Effector memory CD8-positive, alpha-beta T cell (primary cell): ENCODE results near the gene TEN1.
A peak's percentile ranks its signal among the peaks of the same experiment; 100 is the strongest.

Experiments
- ATAC-seq: fragments of 150-1000 bp; cut with Tn5 transposase; replicated peaks from 2 replicates; pipeline ENCODE4 v1.10.0; 2021; ENCODE audit warnings: mild to moderate bottlenecking, moderate library complexity
- DNase-seq, 3 experiments: peaks; one replicate each; pipeline ENCODE4 v3.0.0; 2021
- H3K27ac Mint-ChIP-seq, 2 donors: one replicate each; pipeline ENCODE4 v1.8.0; 2022; ENCODE audit warnings: mild to moderate bottlenecking in 2 of 2, mixed read lengths in 2 of 2, moderate library complexity in 2 of 2
- H3K27me3 Mint-ChIP-seq, 2 donors: one replicate each; pipeline ENCODE4 v1.8.0; 2022; ENCODE audit warnings: mixed read lengths in 2 of 2
- H3K36me3 Mint-ChIP-seq: one replicate; pipeline ENCODE4 v1.8.0; 2022; ENCODE audit warnings: mild to moderate bottlenecking, moderate library complexity, mixed read lengths; ENCODE audit not compliant: insufficient read depth
- H3K4me1 Mint-ChIP-seq, 2 donors: one replicate each; pipeline ENCODE4 v1.8.0; 2022; ENCODE audit warnings: low read depth in 2 of 2, mixed read lengths in 2 of 2
- H3K4me3 Mint-ChIP-seq, 2 donors: one replicate each; pipeline ENCODE4 v1.8.0; 2022; ENCODE audit warnings: mild to moderate bottlenecking in 2 of 2, mixed read lengths in 2 of 2, moderate library complexity in 2 of 2
- H3K9me3 Mint-ChIP-seq, 2 donors: one replicate each; pipeline ENCODE4 v1.8.0; 2022; ENCODE audit warnings: mixed read lengths in 2 of 2

Gene TEN1

GRCh38 chr17:76004750-76005262, 25.8 kb downstream of the TEN1 start:
- Mint-ChIP-seq H3K27me3 (no peaks in the 10 kb centered on the region), H3K4me3 (no peak overlapping the region), H3K27ac (peak overlapping the region in 1 of 2 donors; percentile 57), H3K36me3 (peaks cover 5% of the 10 kb centered on the region), H3K4me1 (peaks cover 0 to 4% of the 10 kb centered on the region in 2 donors), H3K9me3 (no peaks in the 10 kb centered on the region)
- no peak for DNase-seq
- no peak for ATAC-seq

- peak; percentile 58 for ATAC-seq
- Mint-ChIP-seq H3K4me1 (peaks cover 0 to 4% of the 10 kb centered on the region in 2 donors), H3K9me3 (no peaks in the 10 kb centered on the region), H3K4me3 (no peak overlapping the region), H3K27me3 (no peaks in the 10 kb centered on the region), H3K27ac (peak overlapping the region; percentile 26 to 57), H3K36me3 (peaks cover 5% of the 10 kb centered on the region)
- peak; percentile 76 to 84 (median 81) for DNase-seq
Observed at GRCh38 chr17:76005263-76006149, 26.5 kb downstream of the TEN1 start.

- peaks cover 0 to 4% of the 10 kb centered on the region in 2 donors for H3K4me1 Mint-ChIP-seq
- H3K27me3 Mint-ChIP-seq, result no peaks in the 10 kb centered on the region
- no peak overlapping the region for H3K4me3 Mint-ChIP-seq
- H3K27ac Mint-ChIP-seq, result no peak overlapping the region
- H3K36me3 Mint-ChIP-seq, result peaks cover 5% of the 10 kb centered on the region
- DNase-seq (no peak), ATAC-seq (no peak)
- H3K9me3 Mint-ChIP-seq, result no peaks in the 10 kb centered on the region
Observed at GRCh38 chr17:76007131-76007849, 28.2 kb downstream of the TEN1 start.

- Mint-ChIP-seq H3K9me3 (no peaks in the 10 kb centered on the region), H3K4me1 (peaks cover 0 to 4% of the 10 kb centered on the region in 2 donors), H3K27ac (no peak overlapping the region), H3K4me3 (no peak overlapping the region), H3K27me3 (no peaks in the 10 kb centered on the region), H3K36me3 (peaks cover 5% of the 10 kb centered on the region)
- ATAC-seq (no peak), DNase-seq (no peak)
Observed at GRCh38 chr17:76007850-76008165, 28.8 kb downstream of the TEN1 start.

- Mint-ChIP-seq H3K4me3 (no peak overlapping the region), H3K9me3 (no peaks in the 10 kb centered on the region), H3K27me3 (no peaks in the 10 kb centered on the region), H3K36me3 (peaks cover 5% of the 10 kb centered on the region), H3K4me1 (peaks cover 0 to 4% of the 10 kb centered on the region in 2 donors), H3K27ac (no peak overlapping the region)
- no peak for ATAC-seq
- DNase-seq, result no peak
Observed at GRCh38 chr17:76008208-76008607, 29.2 kb downstream of the TEN1 start.

- H3K36me3 Mint-ChIP-seq, result peaks cover under 1% of the 10 kb centered on the region
- H3K4me3 Mint-ChIP-seq, result no peak overlapping the region
- peaks cover 0 to 4% of the 10 kb centered on the region in 2 donors for H3K4me1 Mint-ChIP-seq
- DNase-seq (no peak), ATAC-seq (no peak)
- no peaks in the 10 kb centered on the region for H3K27me3 Mint-ChIP-seq
- no peak overlapping the region for H3K27ac Mint-ChIP-seq
- H3K9me3 Mint-ChIP-seq, result no peaks in the 10 kb centered on the region
Observed at GRCh38 chr17:76008630-76009425, 29.8 kb downstream of the TEN1 start.

- H3K9me3 Mint-ChIP-seq, result no peaks in the 10 kb centered on the region
- H3K4me3 Mint-ChIP-seq, result no peak overlapping the region
- H3K27ac Mint-ChIP-seq, result no peak overlapping the region
- H3K4me1 Mint-ChIP-seq, result peaks cover 5 to 10% of the 10 kb centered on the region in 2 donors
- ATAC-seq (no peak), DNase-seq (no peak)
- no peaks in the 10 kb centered on the region for H3K27me3 Mint-ChIP-seq
- H3K36me3 Mint-ChIP-seq, result no peaks in the 10 kb centered on the region
Observed at GRCh38 chr17:76009447-76009846, 30.4 kb downstream of the TEN1 start.

GRCh38 chr17:76009969-76010661, 31.1 kb downstream of the TEN1 start:
- Mint-ChIP-seq H3K27ac (no peak overlapping the region), H3K27me3 (no peaks in the 10 kb centered on the region), H3K4me3 (no peak overlapping the region), H3K36me3 (no peaks in the 10 kb centered on the region), H3K4me1 (peaks cover 6 to 10% of the 10 kb centered on the region in 2 donors), H3K9me3 (no peaks in the 10 kb centered on the region)
- no peak for ATAC-seq
- no peak for DNase-seq

GRCh38 chr17:76011951-76012350, 32.9 kb downstream of the TEN1 start:
- ATAC-seq, result no peak
- Mint-ChIP-seq H3K27ac (no peak overlapping the region), H3K27me3 (no peaks in the 10 kb centered on the region), H3K36me3 (no peaks in the 10 kb centered on the region), H3K4me1 (peaks cover 6% of the 10 kb centered on the region in 2 donors), H3K4me3 (no peak overlapping the region), H3K9me3 (no peaks in the 10 kb centered on the region)
- no peak for DNase-seq

- Mint-ChIP-seq H3K4me1 (peaks cover 6% of the 10 kb centered on the region in 2 donors), H3K4me3 (no peak overlapping the region), H3K27me3 (no peaks in the 10 kb centered on the region), H3K9me3 (no peaks in the 10 kb centered on the region), H3K27ac (peak overlapping the region in 1 of 2 donors; percentile 83), H3K36me3 (no peaks in the 10 kb centered on the region)
- no peak for ATAC-seq
- DNase-seq, result no peak
Observed at GRCh38 chr17:76013377-76013932, 34.4 kb downstream of the TEN1 start.

GRCh38 chr17:76014100-76014924, 35.3 kb downstream of the TEN1 start:
- Mint-ChIP-seq H3K27me3 (no peaks in the 10 kb centered on the region), H3K36me3 (no peaks in the 10 kb centered on the region), H3K27ac (peak overlapping the region in 1 of 2 donors; percentile 83), H3K9me3 (no peaks in the 10 kb centered on the region), H3K4me3 (no peak overlapping the region), H3K4me1 (peaks cover 6% of the 10 kb centered on the region in 2 donors)
- ATAC-seq (peak; percentile 99), DNase-seq (peak; percentile 70 to 71 (median 71))

GRCh38 chr17:76014925-76015261, 35.9 kb downstream of the TEN1 start:
- Mint-ChIP-seq H3K27me3 (no peaks in the 10 kb centered on the region), H3K4me1 (peaks cover 6% of the 10 kb centered on the region in 2 donors), H3K4me3 (no peak overlapping the region), H3K27ac (no peak overlapping the region), H3K9me3 (no peaks in the 10 kb centered on the region), H3K36me3 (no peaks in the 10 kb centered on the region)
- DNase-seq (no peak), ATAC-seq (no peak)
